Amygdala (tissue), 56 donors: ENCODE results near the gene HINFP.
"Not testable (repeated sequence)": the region's sequence is repeated elsewhere in the genome, so short reads cannot be mapped to it uniquely, and the experiment has no call there.

Experiments
- DNase-seq, 56 donors: peaks; one replicate each; lab custom pipeline; 2025; lab: John Stamatoyannopoulos, UW

The HINFP gene

DNA sequence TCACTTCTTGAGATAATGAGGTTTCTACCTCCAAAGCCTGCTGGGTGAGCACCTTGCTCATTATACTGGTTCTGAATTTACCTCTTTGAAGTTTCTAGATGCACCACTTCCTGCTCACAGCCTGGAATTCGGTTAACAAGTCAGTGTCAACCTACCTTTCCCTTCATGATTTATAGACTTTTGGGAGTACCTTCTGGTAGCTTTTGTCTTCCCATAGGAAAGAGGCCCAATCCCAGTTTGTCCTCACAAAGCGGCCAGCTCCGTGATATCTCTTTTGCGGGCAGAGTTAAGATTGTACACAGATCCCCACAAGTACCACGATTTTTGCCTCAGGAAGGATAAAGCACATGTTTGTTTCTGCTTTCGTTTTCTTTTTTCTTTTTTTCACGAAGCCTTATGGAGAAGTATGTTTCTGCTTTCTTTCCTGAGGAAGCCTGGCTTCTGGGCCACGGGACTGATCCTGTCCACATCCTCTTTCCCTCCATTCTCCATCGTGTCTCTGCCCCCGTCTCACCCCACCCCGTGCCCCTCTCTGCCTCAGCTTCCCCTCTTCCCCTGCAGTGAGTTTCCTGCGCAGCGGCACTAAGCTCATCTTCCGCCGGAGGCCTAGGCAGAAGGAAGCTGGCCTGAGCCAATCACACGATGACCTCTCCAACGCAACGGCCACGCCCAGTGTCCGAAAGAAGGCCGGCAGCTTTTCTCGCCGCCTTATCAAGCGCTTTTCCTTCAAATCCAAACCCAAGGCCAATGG is 5.7 kb upstream of the HINFP start:
- peak in 11 of 56 donors; percentile 16 to 62 (median 31) for DNase-seq

DNA sequence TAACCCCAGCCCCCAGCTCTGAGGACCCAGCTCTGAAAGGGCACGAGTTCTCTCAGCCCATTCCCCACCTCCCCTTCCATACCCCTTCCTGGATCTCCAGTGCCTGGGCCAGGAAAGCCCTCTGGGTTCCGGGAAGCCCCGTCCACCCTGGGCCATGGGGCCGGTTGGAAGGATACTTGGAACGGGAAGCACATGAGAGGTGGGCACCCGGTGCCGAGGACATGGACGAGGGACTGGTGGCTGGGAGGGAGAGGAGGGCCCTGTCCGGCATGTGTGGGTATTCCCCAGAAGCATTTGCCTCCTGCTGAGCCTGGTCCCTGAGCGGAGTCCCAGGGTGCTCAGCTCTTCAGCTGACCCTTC is 5.2 kb upstream of the HINFP start:
- DNase-seq, result no peak

DNA sequence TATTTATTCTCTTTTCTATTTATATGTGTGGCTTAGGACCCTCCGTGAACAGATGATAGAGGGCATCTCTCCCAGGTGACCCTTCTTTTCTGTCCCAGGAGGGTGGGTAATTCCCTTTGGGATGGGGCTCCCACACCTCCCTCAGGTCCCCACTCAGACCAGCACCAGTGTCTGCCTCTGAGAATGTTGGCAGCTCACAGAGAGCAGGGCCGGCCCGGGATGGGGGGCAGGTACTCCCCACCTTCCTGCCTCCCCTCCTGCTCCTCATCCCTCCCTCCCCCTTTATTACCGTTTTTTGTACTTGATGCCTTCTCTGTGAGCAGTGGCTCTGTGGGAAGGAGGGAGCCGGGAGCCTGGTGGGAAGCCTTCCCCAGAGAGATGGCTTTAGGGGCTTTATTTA is 4.8 kb upstream of the HINFP start:
- DNase-seq, result no peak

DNA sequence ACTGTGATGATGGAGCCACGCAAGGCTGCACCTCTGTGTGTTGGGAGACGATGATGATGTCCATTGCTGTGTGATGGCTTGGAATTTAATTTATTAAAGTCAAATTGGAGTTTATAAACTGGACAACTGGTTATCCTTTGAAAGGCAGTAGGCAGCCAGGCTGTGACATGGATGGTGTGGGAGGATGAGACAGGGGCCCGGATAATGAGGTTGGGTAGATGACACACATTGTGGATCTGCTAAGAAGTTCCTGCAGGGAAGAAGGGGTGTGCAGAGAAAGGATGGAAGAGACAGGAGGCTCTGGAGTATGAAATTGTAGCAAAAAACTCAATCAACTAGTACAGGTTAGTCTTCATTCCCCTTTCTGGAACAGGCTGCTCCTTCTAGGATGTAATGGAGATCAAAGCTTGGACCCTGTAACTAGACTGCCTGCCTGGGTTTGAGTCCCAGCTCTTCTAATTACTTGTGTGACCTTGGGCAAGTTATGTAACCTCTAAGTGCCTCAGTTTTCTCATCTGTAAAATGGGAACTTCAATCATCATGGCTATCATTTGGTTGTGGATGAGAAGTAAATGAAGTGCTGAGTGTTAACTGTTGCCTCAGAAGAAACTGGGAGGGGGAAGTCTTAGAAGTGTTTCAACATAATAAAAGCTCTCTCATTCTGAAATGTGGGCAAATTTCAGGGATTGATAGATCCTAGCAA is 4.2 kb upstream of the HINFP start:
- DNase-seq, result no peak

DNA sequence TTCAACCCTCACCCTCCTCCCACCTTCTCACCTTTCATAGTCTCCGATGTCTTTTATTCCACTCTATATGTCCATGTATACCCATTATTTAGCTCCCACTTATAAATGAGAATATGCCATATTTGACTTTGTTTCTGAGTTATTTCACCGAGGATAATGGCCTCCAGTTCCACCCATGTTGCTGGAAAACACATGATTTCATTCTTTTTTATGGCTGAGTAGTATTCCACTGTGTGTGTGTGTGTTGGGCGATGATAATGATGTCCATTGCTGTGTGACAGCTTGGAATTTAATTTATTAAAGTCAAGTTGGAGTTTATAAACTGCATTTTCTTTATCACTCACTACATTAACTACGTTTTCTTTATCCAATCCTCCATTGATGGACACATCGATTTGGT is 3.2 kb upstream of the HINFP start:
- DNase-seq, result no peak

DNA sequence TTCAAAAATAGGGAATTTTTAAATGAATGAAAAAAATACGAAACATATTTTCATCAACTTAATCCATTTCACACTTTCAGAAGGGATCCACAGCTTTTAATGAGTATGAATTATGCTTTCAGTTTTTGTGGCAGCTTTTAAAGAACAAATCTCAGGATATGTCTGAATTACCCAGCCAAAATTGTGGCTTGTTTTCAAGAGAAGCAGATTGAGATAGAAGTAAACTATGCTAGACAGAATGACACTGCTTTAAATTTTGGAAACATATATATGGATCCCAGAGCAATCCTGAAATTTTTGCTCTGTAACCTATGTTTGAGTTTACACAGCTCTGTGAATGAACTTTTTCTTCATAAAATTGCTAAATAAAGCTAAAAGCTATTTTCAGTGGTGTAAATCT is 2.4 kb upstream of the HINFP start:
- DNase-seq, result no peak

DNA sequence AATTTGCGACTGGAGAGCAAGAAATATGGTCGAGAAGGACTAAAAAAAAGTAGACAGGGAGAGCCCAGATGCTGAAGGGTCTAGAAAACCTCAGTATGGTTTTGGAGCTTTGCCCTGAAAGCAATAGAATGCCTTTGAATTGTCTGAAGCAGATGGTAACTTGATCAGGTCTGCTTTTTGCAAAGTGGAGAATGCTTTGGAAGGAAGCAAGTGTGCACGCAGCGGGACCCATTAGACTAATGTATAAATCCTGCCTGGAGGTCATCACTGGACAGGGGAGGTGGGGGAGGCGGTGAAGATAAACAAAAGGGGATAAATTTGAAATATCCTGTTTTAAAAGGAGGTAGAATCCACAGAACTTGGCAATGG is 757 bp upstream of the HINFP start:
- no peak for DNase-seq

DNA sequence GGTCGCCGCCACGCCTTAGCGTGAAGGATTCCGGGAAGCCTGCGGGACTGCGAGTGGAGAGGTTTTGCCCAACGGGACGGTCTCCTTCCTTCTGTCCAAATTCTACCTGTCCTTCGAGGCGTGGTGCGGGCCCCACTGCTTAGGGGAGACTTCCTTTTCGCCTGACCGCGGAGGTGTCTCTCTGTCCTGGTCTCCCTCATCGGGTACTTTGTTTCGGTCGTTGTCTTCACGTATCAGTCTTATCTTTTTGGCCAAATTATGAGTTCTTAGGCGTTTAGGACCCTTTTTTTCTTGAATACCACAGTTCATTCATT is 388 bp downstream of the HINFP start:
- DNase-seq, result no peak

DNA sequence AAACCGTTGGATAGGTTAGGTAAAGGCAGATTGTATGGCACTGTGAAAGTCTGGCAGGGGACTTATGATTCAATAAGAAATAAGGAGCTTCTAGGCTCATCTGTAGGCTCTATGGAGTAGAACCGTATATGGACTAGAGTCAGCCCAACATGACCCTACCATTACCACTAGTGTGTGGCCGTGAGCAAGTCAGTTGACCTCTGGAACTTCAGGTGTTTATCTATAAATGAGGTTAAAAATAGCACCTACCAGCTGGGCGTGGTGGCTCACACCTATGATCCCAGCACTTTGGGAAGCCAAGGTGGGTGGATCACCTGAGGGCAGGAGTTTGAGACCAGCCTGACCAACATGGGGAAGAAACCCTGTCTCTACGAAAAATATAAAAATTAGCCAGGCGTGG is 4.4 kb downstream of the HINFP start:
- DNase-seq, result no peak

DNA sequence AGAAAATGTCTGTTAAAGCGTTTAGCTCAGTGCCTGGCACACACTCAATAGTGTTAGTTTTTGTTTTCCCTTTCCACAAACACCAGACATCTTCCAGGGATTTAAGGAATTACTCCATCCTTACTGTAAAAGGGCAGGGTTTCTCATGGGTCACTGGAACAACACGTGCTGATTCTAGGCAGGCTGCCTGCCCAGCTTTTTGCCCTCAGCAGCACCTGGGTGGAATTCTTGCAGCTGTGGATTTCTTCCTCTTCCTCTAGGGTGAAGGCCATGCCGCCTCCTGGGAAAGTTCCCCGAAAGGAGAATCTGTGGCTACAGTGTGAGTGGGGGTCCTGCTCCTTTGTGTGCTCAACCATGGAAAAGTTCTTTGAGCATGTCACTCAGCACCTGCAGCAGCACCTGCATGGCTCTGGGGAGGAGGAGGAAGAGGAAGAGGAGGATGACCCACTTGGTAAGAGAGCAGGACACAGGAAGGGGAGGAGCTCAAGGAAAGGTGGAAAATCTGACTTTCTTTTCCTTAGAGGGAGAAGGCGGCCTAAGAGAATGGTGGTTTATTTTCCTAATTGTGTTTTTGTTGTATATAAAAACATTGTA is 5.4 kb downstream of the HINFP start:
- no peak for DNase-seq

DNA sequence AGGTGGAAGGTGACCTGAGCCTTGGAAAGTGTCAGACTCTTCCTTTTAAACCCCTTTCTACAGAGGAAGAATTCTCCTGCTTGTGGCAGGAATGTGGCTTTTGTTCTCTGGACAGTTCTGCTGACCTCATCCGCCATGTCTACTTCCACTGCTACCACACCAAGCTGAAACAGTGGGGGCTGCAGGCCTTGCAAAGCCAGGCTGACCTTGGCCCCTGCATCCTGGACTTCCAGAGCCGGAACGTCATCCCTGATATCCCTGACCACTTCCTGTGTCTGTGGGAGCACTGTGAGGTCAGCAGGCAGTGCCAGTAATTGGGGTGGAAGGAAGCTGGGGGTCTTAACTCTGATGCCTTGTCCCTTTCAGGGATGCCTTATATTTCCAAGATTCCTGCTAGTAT is 9.3 kb downstream of the HINFP start:
- DNase-seq, result no peak

DNA sequence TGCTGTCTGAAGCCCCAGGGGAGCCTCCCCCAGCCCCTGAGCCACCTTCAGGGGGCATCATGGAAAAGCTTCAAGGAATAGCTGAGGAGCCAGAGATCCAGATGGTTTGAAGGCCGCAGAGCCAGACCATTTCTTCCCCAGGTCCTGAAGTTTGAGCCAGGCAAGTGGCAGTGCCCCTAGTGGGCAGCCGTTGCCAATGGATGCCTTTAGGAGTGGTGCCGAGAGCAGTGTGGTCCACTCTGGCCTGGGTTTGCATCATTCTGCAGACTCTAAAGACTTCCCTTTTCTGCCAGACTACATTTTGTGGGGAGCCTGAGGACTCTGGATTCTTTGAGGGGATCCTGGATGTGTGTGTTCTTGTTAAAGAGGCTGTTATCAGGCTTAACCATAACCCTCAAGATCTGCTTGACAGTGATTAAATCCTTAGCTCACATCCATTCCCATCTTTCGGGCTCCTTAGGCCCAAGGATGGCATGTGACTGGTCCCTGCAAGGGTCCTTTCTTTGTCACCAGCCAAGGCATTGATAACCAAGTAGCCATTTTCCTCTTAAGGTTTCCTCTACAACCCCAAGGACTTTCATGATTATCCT is 13.1 kb downstream of the HINFP start:
- no peak for DNase-seq

DNA sequence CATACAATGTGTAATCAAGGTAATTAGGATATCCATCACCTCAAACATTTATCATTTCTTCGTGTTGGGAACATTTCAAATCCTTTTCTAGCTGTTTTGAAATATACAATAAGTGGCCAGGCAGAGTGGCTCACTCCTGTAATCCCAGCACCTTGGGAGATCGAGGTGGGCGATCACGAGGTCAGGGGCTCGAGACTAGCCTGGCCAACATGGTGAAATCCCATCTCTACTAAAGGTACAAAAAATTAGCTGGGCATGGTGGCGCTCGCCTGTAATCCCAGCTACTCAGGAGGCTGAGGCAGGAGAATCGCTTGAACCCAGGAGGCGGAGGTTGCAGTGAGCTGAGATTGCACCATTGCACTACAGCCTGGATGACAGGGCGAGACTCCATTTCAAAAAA is 17.9 kb downstream of the HINFP start:
- not testable (repeated sequence) for DNase-seq

DNA sequence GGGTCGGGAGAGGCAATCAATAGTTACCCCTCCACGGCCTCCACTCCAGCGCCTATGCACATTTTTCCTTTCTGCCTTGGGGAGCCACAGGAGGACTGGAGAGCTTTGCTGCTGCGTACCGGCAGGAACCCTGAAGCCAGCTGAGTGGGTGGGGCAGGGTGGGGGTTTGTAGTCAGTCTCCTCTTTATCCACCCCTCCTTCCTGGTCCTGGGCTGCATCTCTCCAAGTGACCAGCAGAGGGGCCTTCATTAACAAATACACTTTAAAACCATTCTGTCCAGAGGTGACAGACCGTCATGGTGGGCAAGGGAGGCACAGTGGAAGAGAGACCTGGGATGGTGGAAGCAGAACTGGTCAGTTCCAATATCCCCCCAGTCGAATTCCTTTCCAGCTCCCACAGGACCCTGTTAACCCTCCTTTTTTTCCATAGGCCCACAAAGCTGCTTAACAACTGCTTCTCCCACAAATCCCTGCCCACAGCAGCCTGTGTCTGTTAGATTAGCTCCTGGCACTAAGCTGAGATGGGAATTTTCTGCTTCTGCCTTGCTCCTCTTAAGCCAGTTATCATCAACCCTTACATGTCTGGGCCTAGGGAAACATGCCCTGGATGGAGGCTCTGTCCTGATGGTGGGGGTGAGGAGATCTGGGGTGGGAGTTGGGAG is 23.6 kb downstream of the HINFP start:
- peak in 20 of 56 donors; percentile 4 to 48 (median 18) for DNase-seq

DNA sequence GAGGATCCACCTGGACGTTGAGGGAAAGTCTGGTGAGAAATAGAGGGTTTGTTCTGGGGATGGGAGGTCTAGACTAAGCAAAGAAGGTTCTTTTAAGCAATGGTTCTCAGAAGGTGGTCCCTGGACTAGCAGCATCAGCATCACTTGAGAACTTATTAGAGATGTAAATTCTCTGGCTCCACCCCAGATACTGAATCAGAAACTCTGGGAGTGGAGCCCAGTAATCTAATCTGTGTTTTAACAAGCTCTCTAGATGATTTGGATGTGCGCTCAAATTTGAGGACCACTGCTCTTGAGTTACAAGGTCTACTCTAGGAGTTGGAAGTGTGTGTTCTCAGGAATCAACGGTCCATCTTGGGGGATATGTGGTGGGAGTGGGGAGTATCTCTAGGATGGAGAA is 24.2 kb downstream of the HINFP start:
- no peak for DNase-seq

DNA sequence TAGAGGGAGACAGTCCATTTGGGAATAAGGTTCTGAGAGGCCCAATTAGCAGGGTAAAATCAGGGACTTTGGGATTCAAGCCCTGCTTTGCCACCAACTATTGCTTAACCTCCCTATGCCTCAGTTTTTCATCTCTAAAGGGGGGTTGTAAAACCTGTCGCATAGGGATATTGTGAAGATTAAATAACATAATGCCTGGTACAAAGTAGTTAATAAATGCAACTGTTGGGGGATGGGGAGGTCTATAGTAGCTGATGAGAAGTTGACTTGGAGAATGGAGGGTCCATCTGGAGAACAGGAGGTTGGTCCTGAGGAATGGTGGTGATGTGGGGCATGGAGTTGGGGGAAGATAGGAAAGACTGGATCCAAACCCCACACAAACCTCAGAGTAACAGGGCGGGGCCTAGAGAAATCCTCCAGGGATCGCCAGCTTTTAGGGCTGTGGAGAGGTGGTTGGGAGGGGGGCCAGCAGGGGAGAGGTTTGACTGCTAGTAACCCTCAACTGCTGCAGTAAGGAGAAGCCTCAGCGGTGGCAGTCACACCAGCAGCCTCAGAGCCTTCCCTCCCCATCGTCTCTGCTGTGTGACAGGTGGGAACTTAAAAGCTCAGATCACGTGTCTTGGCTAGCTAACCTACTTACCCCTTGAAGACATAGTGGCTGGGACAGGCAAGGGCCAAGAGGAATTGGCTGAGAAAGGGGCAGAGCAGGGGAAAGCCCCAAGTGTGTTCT is 26.4 kb downstream of the HINFP start:
- no peak for DNase-seq

DNA sequence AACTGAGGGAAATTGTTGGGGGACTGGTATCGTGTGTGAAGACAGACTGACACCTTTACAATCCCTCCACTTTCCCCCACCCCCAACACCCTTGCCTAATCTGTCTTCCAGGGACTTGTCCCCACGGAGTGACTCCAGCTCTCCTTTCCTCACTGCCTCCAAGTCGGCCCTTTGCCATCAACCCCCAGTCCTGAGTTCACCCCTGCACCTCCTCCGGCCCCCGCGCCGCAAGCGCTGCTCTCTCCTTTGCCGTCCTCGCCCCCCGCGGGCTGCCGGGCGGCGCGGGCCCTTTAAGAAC is 27.3 kb downstream of the HINFP start:
- DNase-seq, result no peak

DNA sequence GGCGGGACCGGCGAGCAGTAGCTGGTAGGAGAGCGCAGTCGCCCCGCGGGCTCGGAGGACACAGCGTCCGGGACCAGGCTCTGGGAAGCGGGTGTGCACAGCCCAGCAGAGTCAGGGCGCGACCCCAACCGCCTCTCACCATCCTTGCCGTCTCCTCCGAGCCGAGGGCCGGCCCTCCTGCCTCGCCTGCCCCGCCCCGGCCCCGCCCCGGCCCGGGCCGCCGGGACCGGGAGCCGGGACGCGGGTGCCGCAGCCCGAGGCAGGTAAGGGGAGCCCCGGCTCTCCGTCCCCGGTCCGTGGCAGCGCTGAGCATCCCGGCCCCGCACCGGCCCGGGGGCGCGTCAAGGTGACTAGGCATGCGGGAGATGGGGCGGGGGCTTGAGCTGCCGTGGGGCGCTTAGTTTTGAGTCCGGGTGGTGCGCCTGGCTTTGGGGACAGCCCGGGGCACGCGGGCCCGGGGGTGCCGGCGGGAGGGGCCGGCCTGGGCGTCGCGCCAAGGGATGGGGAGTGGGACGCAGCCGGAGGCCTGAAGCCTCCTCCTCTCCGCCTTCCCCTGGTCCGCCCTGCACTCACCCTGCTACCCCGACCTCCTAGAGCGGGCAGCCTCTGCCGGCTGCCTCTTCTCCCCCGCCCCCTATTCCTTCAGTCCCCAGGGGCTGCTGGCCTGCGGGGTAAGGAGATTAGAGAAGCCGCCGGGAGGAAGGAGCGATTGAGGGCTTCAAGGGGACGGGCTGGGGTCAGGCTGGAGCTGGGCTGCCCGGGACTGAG is 27.8 kb downstream of the HINFP start, which contains the start of gene ABCG4:
ABCG4 (plus strand) TSS at position 35 of the 768 bp plus-strand sequence. CDS start 914 bp downstream, outside the sequence.
- peak in 7 of 56 donors; percentile 12 to 40 (median 29) for DNase-seq

DNA sequence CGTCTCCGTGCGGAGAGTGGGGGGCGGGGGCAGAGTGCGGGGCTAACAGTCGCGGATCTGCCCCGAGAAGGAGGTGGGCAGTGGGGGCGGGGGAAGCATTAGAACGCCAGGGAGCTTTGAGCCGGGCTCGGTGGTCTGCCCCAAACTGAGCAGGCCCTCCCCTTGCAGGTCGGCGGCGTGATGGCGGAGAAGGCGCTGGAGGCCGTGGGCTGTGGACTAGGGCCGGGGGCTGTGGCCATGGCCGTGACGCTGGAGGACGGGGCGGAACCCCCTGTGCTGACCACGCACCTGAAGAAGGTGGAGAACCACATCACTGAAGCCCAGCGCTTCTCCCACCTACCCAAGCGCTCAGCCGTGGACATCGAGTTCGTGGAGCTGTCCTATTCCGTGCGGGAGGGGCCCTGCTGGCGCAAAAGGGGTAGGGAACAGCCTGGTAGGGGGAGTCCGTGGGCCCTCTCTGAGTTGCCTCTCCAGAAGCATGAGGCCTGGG is 28.5 kb downstream of the HINFP start:
- DNase-seq, result peak in 1 of 56 donors; percentile 26

DNA sequence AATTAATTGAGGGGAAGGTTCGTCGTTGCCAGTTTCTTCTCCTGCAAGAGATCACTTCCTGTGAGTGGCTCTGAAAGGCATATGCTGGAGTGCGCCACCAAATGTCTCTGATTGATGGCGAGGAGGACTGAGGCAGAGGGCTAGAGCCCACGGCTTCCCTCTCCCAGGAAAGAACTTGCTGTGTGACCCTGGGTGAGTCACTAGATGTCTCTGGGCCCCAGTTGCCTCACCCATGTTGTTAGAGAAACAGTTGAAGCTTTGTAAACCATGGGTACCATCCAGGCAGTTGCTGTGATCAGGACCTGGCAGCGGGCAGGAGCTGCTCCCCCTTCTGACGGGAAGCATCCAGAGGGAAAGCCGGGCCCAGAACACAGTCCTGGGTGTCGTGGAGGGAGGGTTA is 30.7 kb downstream of the HINFP start:
- no peak for DNase-seq
